ENCODE measurements around the gene PRELID1.
"Not testable (repeated sequence)": the region's sequence is repeated elsewhere in the genome, so short reads cannot be mapped to it uniquely, and the experiment has no call there.

PRELID1 gene

GRCh38 chr5:177336603-177337494 is 33.2 kb downstream of the PRELID1 start:
- DNase-seq: no peak

- no peak for DNase-seq
These were observed 34.9 kb downstream of the PRELID1 start for GRCh38 chr5:177338251-177339106.

DNA sequence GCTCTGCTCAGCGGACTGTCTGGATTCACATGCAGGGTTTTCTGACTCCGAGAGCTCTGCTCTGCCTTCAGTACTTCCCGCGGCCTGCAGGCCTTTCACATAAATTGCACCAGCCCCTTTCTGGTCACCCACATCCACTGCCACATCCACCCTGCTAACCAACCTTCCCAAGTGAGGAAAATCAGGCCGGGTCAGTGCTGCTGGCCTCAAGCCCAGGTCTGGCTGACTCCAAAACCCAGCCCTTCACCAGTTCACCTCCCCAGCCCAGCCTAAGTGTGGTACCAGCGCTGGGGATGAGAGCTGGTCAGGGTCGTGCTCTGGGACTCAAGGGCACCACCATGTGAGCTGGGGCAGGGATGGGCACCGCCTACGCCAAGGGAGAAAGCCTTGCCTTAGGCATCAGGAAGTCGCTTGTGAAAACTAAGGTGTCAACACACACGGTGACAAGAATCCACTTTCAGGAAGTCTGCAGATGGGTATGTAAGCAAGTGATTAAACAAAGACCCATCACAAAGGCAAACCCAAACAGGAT is 35.6 kb downstream of the PRELID1 start:
- DNase-seq: no peak

DNA sequence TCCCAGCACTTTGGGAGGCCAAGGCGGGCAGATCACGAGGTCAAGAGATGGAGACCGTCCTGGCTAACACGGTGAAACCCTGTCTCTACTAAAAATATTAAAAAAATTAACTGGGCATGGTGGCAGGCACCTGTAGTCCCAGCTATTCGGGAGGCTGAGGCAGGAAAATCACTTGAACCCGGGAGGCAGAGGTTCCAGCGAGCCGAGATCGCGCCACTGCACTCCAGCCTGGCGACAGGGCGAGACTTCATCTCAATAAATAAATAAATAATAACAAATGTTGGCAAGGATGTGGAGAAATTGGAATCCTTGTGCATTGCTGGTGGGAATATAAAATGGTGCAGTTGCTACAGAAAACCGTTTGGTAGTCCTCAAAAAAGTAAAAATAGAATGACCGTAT is 39.4 kb downstream of the PRELID1 start:
- DNase-seq: not testable (repeated sequence)

GRCh38 chr5:177343777-177344176 is 40.2 kb downstream of the PRELID1 start:
- DNase-seq: no peak

- DNase-seq: no peak
These were observed 41.3 kb downstream of the PRELID1 start for GRCh38 chr5:177344891-177345290.

GRCh38 chr5:177346820-177347219 is 43.2 kb downstream of the PRELID1 start:
- DNase-seq: no peak

GRCh38 chr5:177347699-177348098 is 44.1 kb downstream of the PRELID1 start:
- DNase-seq: no peak

- no peak for DNase-seq
These were observed 45.7 kb downstream of the PRELID1 start for GRCh38 chr5:177349362-177349647.

- no peak for DNase-seq
These were observed 46.2 kb downstream of the PRELID1 start for GRCh38 chr5:177349762-177350161.

- DNase-seq: no peak
These were observed 47.3 kb downstream of the PRELID1 start for GRCh38 chr5:177350776-177351391.

DNA sequence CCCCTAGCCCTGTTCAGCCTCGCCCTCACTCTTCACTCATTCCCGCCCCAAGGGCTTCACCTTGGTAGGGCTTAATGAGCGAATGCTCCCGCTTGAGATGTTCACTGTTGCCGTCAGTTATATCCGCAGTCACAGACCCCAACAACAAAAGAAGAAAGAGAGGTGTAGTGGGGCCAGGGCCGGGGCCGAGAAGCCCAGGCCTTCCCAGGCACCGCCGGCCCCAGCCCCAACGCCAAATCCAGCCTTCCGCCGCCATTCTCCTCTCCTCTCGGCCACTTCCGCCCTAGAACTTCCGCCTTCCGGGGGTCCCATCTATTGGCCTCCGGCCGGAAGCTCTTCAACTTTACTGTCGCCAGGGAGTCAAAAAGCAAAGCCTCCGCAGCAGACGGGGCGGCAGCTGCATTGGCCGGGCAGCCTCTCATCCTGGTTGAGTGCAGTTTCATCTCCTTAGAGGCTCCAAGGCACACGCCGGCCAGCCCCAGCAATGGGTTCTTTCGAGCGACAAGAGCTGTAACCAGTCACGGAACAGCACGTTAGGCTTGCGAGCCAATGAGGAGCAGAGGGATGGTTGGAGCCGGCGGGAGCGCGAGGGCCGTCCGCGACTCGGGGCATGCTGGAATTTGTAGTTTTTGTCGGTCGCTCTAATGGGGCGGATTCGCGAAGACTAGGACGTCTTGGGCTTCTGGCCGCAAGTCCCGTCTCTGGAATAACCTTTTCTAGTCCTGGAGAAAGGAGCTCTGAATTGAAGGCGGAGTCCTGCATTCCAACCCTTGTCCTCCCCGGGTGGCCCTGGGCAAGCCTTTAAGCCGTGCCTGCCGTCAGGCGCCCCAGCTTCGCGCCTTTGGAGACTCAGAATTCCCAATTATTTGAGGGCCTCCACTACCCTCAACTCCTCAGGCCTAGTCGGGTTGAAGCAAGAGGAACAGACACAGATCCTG is 48.1 kb downstream of the PRELID1 start, which contains the start of gene LMAN2:
TSS of gene LMAN2 (minus strand) at position 277 of the 938 bp plus-strand sequence. CDS start at position 256, 21 bp downstream.
- peak; percentile 88 for DNase-seq

DNA sequence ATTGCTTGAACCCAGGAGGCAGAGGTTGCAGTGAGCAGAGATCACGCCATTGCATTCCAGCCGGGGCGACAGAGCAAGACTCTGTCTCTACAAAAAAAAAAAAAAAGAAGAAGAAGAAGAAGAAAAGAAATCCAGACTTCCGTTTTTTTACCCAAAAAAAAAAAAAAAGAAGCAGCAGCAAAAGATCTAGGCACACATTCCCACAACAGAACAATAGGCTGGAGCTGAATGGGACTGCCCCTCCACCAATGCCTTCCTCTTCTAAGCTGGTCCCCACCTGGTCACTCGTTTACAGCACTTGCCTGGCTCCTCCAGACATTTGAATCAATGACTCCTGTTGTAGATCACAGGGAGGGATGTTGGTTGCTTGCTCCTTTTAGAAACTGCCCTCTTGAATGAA is 49.5 kb downstream of the PRELID1 start:
- no peak for DNase-seq

- DNase-seq: no peak
These were observed 50.7 kb downstream of the PRELID1 start for GRCh38 chr5:177354256-177354655.

GRCh38 chr5:177354711-177355110 is 51.1 kb downstream of the PRELID1 start:
- no peak for DNase-seq

- no peak for DNase-seq
These were observed 51.7 kb downstream of the PRELID1 start for GRCh38 chr5:177355162-177355867.

GRCh38 chr5:177355868-177356168 is 52.2 kb downstream of the PRELID1 start:
- DNase-seq: no peak

All from NCI-H774 (cell line).